ENCODE measurements around the gene SH2D4B. TPM values are rescaled to one million over a fixed set of nuclear protein-coding genes. Genes with fewer than 3 reads are reported as not detected.
A peak's percentile ranks its signal among the peaks of the same experiment; 100 is the strongest.

The SH2D4B gene
- total and polyA plus RNA-seq, 2 of the 13 experiments (the other 11 are each of a cell fraction or from before 2014, with no cell fraction given): not detected

DNA sequence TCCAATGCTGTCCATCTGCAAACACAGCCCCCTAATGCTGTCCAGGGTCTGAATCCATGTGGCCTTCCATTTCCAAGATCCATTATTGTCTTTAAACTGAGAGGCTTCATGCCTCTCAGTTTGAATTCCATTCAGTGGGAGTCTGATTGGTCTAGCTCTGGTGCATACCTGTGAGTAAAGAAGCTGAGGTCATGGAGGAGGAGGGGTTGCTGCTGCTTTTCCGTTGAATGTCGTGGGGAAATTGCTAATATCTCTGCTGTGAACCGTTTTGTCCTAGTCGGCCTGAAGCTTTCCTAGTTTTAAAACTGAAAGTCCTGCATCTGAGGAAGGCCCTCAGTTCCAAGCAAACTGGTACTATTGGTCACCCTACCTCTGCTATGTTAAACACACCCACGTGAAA lies 17.7 kb downstream of the SH2D4B start:
- Histone ChIP-seq H3K4me1 (ENCODE audit: insufficient read depth, low read length) (peaks cover 13% of the 10 kb centered on the region), H3K4me2 (ENCODE audit: low read depth, low read length) (0 out of 2 replicates have a peak overlapping the region, but pooled peaks have one; percentile 8), H3K9ac (ENCODE audit: insufficient read depth, low read depth, low read length) (no peak overlapping the region), H3K27me3 (ENCODE audit: control insufficient read depth in 1 of 2, insufficient read depth in 2 of 2, low read length in 2 of 2) (no peaks in the 10 kb centered on the region), H3K9me3 (ENCODE audit: low read length) (no peaks in the 10 kb centered on the region), H3K4me3 (replicated peaks in 1 of 3; ENCODE audit: insufficient read depth in 1 of 3, low read depth in 2 of 3, low read length in 3 of 3) (no peak overlapping the region), H2AFZ (ENCODE audit: low read length) (no peak overlapping the region), H3K36me3 (replicated peaks in 1 of 2; ENCODE audit: control insufficient read depth in 1 of 2, insufficient read depth in 2 of 2, low read length in 2 of 2) (no peaks in the 10 kb centered on the region), H3K79me2 (ENCODE audit: insufficient read depth, low read length) (no peaks in the 10 kb centered on the region), H4K20me1 (ENCODE audit: insufficient read depth, low read length) (no peaks in the 10 kb centered on the region), H3K27ac (ENCODE audit: extremely low read length, insufficient read depth, low read length) (no peak overlapping the region)
- WGBS (ENCODE audit: low lambda C conversion rate): under 1% methylated on average over 5 of the region's 5 CpGs
- intact Hi-C loops (cut with micrococcal nuclease; ENCODE audit: unreplicated experiment): no loop called here
- ChIA-PET CTCF (ENCODE audit: low intra/inter-chr PET ratio, low total read pairs) (no interaction called here), POLR2A (no interaction called here)
- BruUV-seq (replicated peaks): no TSS peak
- DNase-seq (ENCODE audit: low spot score): no peak
- ATAC-seq: no peak
- in situ Hi-C loops (cut with HindIII; ENCODE audit: extremely low pct_ligation_motif_present, low pct_unique_long_range_greater_than_20kb): no loop called here
- TF ChIP-seq KLF16 (CRISPR knock-in tag; IDR thresholded peaks at IDR 0.05): no peak
- no peak for TF ChIP-seq ZNF543 (CRISPR knock-in tag; IDR thresholded peaks at IDR 0.05)
- TF ChIP-seq SIX1 (CRISPR knock-in tag; IDR thresholded peaks at IDR 0.05; ENCODE audit: borderline replicate concordance): no peak
- TF ChIP-seq MTA3 (CRISPR knock-in tag; IDR thresholded peaks at IDR 0.05): no peak
- TF ChIP-seq MATR3 (CRISPR knock-in tag; IDR thresholded peaks at IDR 0.05): no peak
- TF ChIP-seq, protein P1, sequence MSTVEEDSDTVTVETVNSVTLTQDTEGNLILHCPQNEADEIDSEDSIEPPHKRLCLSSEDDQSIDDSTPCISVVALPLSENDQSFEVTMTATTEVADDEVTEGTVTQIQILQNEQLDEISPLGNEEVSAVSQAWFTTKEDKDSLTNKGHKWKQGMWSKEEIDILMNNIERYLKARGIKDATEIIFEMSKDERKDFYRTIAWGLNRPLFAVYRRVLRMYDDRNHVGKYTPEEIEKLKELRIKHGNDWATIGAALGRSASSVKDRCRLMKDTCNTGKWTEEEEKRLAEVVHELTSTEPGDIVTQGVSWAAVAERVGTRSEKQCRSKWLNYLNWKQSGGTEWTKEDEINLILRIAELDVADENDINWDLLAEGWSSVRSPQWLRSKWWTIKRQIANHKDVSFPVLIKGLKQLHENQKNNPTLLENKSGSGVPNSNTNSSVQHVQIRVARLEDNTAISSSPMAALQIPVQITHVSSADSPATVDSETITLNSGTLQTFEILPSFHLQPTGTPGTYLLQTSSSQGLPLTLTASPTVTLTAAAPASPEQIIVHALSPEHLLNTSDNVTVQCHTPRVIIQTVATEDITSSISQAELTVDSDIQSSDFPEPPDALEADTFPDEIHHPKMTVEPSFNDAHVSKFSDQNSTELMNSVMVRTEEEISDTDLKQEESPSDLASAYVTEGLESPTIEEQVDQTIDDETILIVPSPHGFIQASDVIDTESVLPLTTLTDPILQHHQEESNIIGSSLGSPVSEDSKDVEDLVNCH (CRISPR knock-in tag; IDR thresholded peaks at IDR 0.05): no peak
- TF ChIP-seq ZBTB38 (CRISPR knock-in tag; IDR thresholded peaks at IDR 0.05): no peak
- TF ChIP-seq CREB1 (IDR thresholded peaks at IDR 0.05): no peak
- no peak for TF ChIP-seq CREB1 (CRISPR knock-in tag; IDR thresholded peaks at IDR 0.05)
- TF ChIP-seq SCMH1 (CRISPR knock-in tag; IDR thresholded peaks at IDR 0.05; ENCODE audit: borderline replicate concordance): no peak
- TF ChIP-seq ZNF709 (CRISPR knock-in tag; IDR thresholded peaks at IDR 0.05): no peak
- no peak for TF ChIP-seq RAD21 (CRISPR knock-in tag; IDR thresholded peaks at IDR 0.05)
- no peak for TF ChIP-seq ZNF569 (CRISPR knock-in tag; IDR thresholded peaks at IDR 0.05; ENCODE audit: borderline replicate concordance)
- no peak for TF ChIP-seq KDM1A (CRISPR knock-in tag; IDR thresholded peaks at IDR 0.05)
- TF ChIP-seq ZEB1 (IDR thresholded peaks at IDR 0.05; ENCODE audit: insufficient replicate concordance, low read depth): no peak
- TF ChIP-seq SMAD3 (CRISPR knock-in tag; IDR thresholded peaks at IDR 0.05): no peak
- TF ChIP-seq, protein P2, sequence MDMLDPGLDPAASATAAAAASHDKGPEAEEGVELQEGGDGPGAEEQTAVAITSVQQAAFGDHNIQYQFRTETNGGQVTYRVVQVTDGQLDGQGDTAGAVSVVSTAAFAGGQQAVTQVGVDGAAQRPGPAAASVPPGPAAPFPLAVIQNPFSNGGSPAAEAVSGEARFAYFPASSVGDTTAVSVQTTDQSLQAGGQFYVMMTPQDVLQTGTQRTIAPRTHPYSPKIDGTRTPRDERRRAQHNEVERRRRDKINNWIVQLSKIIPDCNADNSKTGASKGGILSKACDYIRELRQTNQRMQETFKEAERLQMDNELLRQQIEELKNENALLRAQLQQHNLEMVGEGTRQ (IDR thresholded peaks at IDR 0.05; ENCODE audit: low read depth, low read length): no peak
- TF ChIP-seq, protein P2 (CRISPR knock-in tag; IDR thresholded peaks at IDR 0.05; ENCODE audit: borderline replicate concordance): no peak
- FAIRE-seq: no peak

Measured in HepG2 (cell line).